ENCODE measurements around the gene HOXB3.

The HOXB3 gene

DNA sequence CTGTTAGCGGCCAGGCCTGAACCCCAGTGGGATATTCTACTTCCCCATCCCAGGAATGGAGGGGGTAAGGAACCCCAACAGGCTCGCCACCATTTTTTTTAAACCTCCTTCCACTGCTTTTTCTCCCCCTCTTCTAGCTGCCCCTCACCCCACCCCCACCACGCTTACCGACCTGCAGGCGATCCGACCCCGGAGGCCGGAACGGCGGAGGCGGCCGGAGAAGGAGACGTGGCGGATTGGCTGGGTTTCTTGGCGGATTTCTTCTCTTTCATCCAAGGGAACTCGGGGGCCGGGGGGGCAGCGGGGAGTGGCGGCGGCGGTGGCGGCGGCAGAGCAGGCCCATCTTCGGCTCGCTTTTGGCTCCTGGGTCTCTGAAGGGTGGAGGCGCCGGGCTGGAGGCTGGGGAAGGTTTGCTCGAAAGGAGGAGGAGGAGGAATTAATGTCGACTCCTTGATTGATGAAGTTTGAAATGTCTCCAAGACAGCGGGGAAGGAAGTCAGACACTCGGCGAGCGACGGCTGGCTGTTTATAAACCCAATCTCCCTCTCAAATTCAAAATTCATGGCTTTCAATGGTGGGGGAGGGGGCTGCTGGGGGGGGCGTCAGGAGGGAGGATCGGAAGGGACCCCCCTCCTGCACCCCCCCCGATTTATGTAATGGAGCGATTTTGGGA lies 45.6 kb downstream of the HOXB3 start:
- H4K20me1 ChIP-seq (ENCODE audit: insufficient read depth, low read length): no peaks in the 10 kb centered on the region
- no peak overlapping the region for H3K4me2 ChIP-seq (ENCODE audit: low read length)
- H3K36me3 ChIP-seq (ENCODE audit: insufficient read depth, low read length): no peaks in the 10 kb centered on the region
- no peak overlapping the region for H3K27ac ChIP-seq (ENCODE audit: low read depth, low read length, poor library complexity, severe bottlenecking)
- H3F3A ChIP-seq (ENCODE audit: insufficient read depth, low read length): no peaks in the 10 kb centered on the region
- no peak overlapping the region for H2AFZ ChIP-seq (ENCODE audit: low read length)
- no peaks in the 10 kb centered on the region for H3K4me1 ChIP-seq (ENCODE audit: insufficient read depth, low read length, severe bottlenecking)
- TF ChIP-seq EZH2 (IDR thresholded peaks at IDR 0.05; ENCODE audit: borderline replicate concordance, low read length): no peak
- TF ChIP-seq CTCF (IDR thresholded peaks at IDR 0.05; ENCODE audit: low read length): no peak
- H3K79me2 ChIP-seq (ENCODE audit: insufficient read depth, low read length): no peaks in the 10 kb centered on the region
- no peak overlapping the region for H3K9ac ChIP-seq (ENCODE audit: low read length)
- H3K9me3 ChIP-seq (ENCODE audit: low read length): no peaks in the 10 kb centered on the region
- no peak overlapping the region for H3K4me3 ChIP-seq (ENCODE audit: low read depth, low read length, poor library complexity, severe bottlenecking)
- no peaks in the 10 kb centered on the region for H3K27me3 ChIP-seq (ENCODE audit: insufficient read depth, low read length)
- H3K9me2 ChIP-seq (ENCODE audit: low read depth, low read length): no peaks in the 10 kb centered on the region

- Histone ChIP-seq H3K4me3 (ENCODE audit: low read depth, low read length, poor library complexity, severe bottlenecking) (no peak overlapping the region), H3K27ac (ENCODE audit: low read depth, low read length, poor library complexity, severe bottlenecking) (no peak overlapping the region), H3K9me2 (ENCODE audit: low read depth, low read length) (no peaks in the 10 kb centered on the region), H3K9ac (ENCODE audit: low read length) (no peak overlapping the region), H3K4me2 (ENCODE audit: low read length) (no peak overlapping the region), H4K20me1 (ENCODE audit: insufficient read depth, low read length) (no peaks in the 10 kb centered on the region), H3K79me2 (ENCODE audit: insufficient read depth, low read length) (no peaks in the 10 kb centered on the region), H3K27me3 (ENCODE audit: insufficient read depth, low read length) (no peaks in the 10 kb centered on the region), H2AFZ (ENCODE audit: low read length) (no peak overlapping the region), H3F3A (ENCODE audit: insufficient read depth, low read length) (no peaks in the 10 kb centered on the region), H3K36me3 (ENCODE audit: insufficient read depth, low read length) (no peaks in the 10 kb centered on the region), H3K4me1 (ENCODE audit: insufficient read depth, low read length, severe bottlenecking) (no peaks in the 10 kb centered on the region), H3K9me3 (ENCODE audit: low read length) (no peaks in the 10 kb centered on the region)
- no peak for TF ChIP-seq EZH2 (IDR thresholded peaks at IDR 0.05; ENCODE audit: borderline replicate concordance, low read length)
- no peak for TF ChIP-seq CTCF (IDR thresholded peaks at IDR 0.05; ENCODE audit: low read length)
These were observed 46.1 kb downstream of the HOXB3 start for GRCh38 chr17:48543854-48544348.

DNA sequence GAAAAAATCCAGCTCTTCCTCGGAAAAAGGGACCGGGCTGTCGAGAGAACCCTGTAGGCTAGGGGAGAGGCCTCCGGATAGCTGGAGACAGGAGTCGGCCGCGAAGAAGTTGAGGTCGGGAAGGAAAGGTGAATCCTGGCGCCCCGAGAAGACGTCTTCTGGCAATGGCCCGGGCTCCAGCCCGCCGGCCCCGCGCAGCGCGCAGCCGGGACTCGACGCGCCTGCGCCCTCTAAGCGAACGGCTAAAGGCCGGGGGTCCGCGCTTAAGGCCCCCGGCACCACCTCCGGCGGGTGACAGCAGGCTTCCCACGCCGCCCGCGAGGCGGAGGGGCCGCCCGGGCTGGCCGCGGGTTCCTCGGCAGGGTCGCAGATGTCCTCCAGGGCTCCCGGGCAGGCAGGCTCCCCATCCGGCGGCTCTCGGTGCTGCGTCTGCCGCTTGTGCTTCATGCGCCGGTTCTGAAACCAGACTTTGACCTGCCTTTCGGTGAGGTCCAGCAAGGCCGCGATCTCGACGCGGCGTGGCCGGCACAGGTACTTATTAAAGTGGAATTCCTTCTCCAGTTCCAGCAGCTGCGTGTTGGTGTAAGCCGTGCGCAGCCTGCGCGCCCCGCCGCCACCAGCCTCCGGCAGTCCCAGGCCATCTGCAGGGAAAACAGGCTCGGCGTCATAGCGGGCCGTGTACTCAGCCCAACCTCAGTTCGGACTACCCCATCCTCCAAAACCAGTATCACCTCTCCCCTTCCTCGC lies 46.8 kb downstream of the HOXB3 start:
- Histone ChIP-seq H3K4me3 (ENCODE audit: low read depth, low read length, poor library complexity, severe bottlenecking) (no peak overlapping the region), H2AFZ (ENCODE audit: low read length) (no peak overlapping the region), H3K36me3 (ENCODE audit: insufficient read depth, low read length) (no peaks in the 10 kb centered on the region), H3K27me3 (ENCODE audit: insufficient read depth, low read length) (no peaks in the 10 kb centered on the region), H3K9ac (ENCODE audit: low read length) (no peak overlapping the region), H4K20me1 (ENCODE audit: insufficient read depth, low read length) (no peaks in the 10 kb centered on the region), H3F3A (ENCODE audit: insufficient read depth, low read length) (no peaks in the 10 kb centered on the region), H3K79me2 (ENCODE audit: insufficient read depth, low read length) (no peaks in the 10 kb centered on the region), H3K27ac (ENCODE audit: low read depth, low read length, poor library complexity, severe bottlenecking) (no peak overlapping the region), H3K9me2 (ENCODE audit: low read depth, low read length) (no peaks in the 10 kb centered on the region), H3K9me3 (ENCODE audit: low read length) (no peaks in the 10 kb centered on the region), H3K4me2 (ENCODE audit: low read length) (no peak overlapping the region), H3K4me1 (ENCODE audit: insufficient read depth, low read length, severe bottlenecking) (no peaks in the 10 kb centered on the region)
- TF ChIP-seq EZH2 (IDR thresholded peaks at IDR 0.05; ENCODE audit: borderline replicate concordance, low read length) (no peak), CTCF (IDR thresholded peaks at IDR 0.05; ENCODE audit: low read length) (no peak)
